AG04449 (cell line): ENCODE measurements around the gene DALRD3.

Experiments used
- CTCF ChIA-PET: fragments of 350-600 bp; formaldehyde crosslinking; extraction: SDS; loops from one replicate; lab custom pipeline; 2021; ENCODE audit warnings: antibody characterized with exemption; lab: Yijun Ruan, JAX
- POLR2A ChIA-PET: fragments of 400-600, 350-600 bp; formaldehyde crosslinking; extraction: SDS; loops from one replicate; lab custom pipeline; 2020; ENCODE audit warnings: antibody characterized with exemption, inconsistent platforms; lab: Yijun Ruan, JAX
- DNase-seq: peaks from one replicate; pipeline ENCODE4 v3.0.0-alpha.2; 2010; ENCODE audit warnings: low read depth, low spot score
- H3K4me3 ChIP-seq: 2 replicates; pipeline ENCODE4 v1.5.1; 2011; ENCODE audit warnings: low read depth, mild to moderate bottlenecking, control low read depth, low read length
- TF ChIP-seq, protein P1 (sequence below): IDR thresholded peaks from one replicate; pipeline ENCODE4 v1.5.1; 2011; ENCODE audit warnings: mild to moderate bottlenecking, moderate library complexity, low read length, control low read depth, inconsistent platforms; ENCODE audit not compliant: insufficient read depth; ENCODE audit errors: missing control alignments

DALRD3 gene, protein sequence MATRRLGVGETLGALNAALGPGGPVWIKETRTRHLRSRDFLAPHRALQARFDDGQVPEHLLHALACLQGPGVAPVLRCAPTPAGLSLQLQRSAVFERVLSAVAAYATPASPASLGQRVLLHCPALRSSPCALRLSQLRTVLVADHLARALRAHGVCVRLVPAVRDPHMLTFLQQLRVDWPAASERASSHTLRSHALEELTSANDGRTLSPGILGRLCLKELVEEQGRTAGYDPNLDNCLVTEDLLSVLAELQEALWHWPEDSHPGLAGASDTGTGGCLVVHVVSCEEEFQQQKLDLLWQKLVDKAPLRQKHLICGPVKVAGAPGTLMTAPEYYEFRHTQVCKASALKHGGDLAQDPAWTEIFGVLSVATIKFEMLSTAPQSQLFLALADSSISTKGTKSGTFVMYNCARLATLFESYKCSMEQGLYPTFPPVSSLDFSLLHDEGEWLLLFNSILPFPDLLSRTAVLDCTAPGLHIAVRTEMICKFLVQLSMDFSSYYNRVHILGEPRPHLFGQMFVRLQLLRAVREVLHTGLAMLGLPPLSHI

GRCh38 chr3:49017971-49018706 lies at the start of gene DALRD3:
DALRD3 (minus strand) TSS chr3:49018580; CDS start chr3:49018564, 16 bp downstream.
- no peak for DNase-seq
- peak within 1 kb of the TSS; percentile 79 for H3K4me3 ChIP-seq
- CTCF ChIA-PET, result interaction anchor here (1.4 to 9.8 kb wide), 3 partner anchors 11 to 29 kb away, joined by 3 to 95 read pairs (median 14); partner anchors contain the start of gene WDR6
- POLR2A ChIA-PET, result interaction anchor here (0.7 to 4.4 kb wide), 4 partner anchors 10 to 28 kb away, joined by 3 to 51 read pairs (median 10); partner anchors contain the start of genes IMPDH2, P4HTM and WDR6
- TF ChIP-seq, protein P1, sequence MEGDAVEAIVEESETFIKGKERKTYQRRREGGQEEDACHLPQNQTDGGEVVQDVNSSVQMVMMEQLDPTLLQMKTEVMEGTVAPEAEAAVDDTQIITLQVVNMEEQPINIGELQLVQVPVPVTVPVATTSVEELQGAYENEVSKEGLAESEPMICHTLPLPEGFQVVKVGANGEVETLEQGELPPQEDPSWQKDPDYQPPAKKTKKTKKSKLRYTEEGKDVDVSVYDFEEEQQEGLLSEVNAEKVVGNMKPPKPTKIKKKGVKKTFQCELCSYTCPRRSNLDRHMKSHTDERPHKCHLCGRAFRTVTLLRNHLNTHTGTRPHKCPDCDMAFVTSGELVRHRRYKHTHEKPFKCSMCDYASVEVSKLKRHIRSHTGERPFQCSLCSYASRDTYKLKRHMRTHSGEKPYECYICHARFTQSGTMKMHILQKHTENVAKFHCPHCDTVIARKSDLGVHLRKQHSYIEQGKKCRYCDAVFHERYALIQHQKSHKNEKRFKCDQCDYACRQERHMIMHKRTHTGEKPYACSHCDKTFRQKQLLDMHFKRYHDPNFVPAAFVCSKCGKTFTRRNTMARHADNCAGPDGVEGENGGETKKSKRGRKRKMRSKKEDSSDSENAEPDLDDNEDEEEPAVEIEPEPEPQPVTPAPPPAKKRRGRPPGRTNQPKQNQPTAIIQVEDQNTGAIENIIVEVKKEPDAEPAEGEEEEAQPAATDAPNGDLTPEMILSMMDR, result no peak

GRCh38 chr3:49058011-49058410 lies 39.6 kb upstream of the DALRD3 start:
- TF ChIP-seq, protein P1, result no peak
- H3K4me3 ChIP-seq, result no peak overlapping the region
- no peak for DNase-seq
- CTCF ChIA-PET, result no interaction called here
- POLR2A ChIA-PET, result interaction anchor here (1.6 kb wide), 1 partner anchor 29 kb away, joined by 7 read pairs; the partner anchor contains the start of gene IMPDH2

DNA sequence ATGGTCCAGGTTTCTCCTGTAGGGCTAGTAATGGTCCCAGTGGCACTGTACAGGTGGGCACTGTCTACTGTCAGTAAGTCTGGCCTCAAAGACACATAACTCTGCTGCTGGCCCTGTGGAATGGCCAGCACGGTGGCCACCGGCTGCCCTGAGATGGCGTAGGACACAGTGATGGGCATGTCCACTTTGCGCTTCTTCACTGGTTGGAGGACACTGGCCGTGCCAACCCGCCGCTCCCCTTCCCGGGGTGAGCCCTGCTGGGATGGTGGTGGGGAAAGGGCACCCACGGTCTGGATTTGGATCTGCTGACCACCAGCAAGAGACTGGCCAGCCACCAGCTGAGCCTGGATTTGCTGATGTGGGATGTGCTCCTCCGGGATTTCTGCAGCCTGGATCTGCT lies 38.9 kb upstream of the DALRD3 start:
- TF ChIP-seq, protein P1, result no peak
- ChIA-PET POLR2A (no interaction called here), CTCF (no interaction called here)
- DNase-seq, result no peak
- H3K4me3 ChIP-seq, result no peak overlapping the region

GRCh38 chr3:49054344-49054862 lies 36.0 kb upstream of the DALRD3 start:
- no peak overlapping the region for H3K4me3 ChIP-seq
- ChIA-PET CTCF (interaction anchor here (1.1 to 1.2 kb wide), 2 partner anchors 9 to 12 kb away, joined by 3 to 4 read pairs; no protein-coding TSS in a partner anchor), POLR2A (no interaction called here)
- TF ChIP-seq, protein P1, result no peak
- DNase-seq, result no peak

DNA sequence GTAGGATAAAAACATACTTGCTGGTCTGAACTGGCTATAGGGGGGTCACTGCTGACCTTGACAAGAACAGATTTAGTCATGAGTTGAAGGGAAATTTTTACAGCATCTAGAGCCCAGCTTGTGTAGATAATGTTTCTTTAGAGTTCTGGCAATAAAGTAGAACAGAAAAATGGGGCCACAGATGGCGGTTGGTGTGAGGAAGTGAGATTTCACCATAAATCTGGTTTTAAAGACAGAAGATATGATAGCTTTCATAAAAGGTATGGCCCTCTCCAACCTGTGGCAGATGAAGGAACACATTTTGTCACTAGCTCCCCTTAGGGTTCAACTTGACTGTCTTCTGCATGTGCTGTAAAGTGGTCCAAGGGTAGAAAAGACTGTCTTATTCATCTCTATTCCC lies 35.2 kb upstream of the DALRD3 start:
- no peak overlapping the region for H3K4me3 ChIP-seq
- ChIA-PET CTCF (interaction anchor here (1.0 kb wide), 1 partner anchor 65 kb away, joined by 3 read pairs; no protein-coding TSS in a partner anchor), POLR2A (no interaction called here)
- no peak for DNase-seq
- TF ChIP-seq, protein P1, result no peak
